ENCODE results near the gene CENPX. TPM values are rescaled to one million over a fixed set of nuclear protein-coding genes. Genes with fewer than 3 reads are reported as not detected.
A peak's percentile ranks its signal among the peaks of the same experiment; 100 is the strongest.

CENPX gene
- total and polyA plus RNA-seq, 2 of the 13 experiments (the other 11 are each of a cell fraction or from before 2014, with no cell fraction given) = 92.7 to 170 TPM

GRCh38 chr17:82016061-82016874 is 6.4 kb downstream of the CENPX start (continued):
- TF ChIP-seq, protein P1, sequence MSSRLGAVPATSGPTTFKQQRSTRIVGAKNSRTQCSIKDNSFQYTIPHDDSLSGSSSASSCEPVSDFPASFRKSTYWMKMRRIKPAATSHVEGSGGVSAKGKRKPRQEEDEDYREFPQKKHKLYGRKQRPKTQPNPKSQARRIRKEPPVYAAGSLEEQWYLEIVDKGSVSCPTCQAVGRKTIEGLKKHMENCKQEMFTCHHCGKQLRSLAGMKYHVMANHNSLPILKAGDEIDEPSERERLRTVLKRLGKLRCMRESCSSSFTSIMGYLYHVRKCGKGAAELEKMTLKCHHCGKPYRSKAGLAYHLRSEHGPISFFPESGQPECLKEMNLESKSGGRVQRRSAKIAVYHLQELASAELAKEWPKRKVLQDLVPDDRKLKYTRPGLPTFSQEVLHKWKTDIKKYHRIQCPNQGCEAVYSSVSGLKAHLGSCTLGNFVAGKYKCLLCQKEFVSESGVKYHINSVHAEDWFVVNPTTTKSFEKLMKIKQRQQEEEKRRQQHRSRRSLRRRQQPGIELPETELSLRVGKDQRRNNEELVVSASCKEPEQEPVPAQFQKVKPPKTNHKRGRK (CRISPR knock-in tag; IDR thresholded peaks at IDR 0.05) = no peak
- TF ChIP-seq ZNF326 (CRISPR knock-in tag; IDR thresholded peaks at IDR 0.05; ENCODE audit: borderline replicate concordance) (peak; percentile 99), POLR2AphosphoS5 (IDR thresholded peaks at IDR 0.05; ENCODE audit: low read depth, low read length) (0 out of 2 replicates have a peak, but pooled peaks have one; percentile 28), ZNF350 (CRISPR knock-in tag; IDR thresholded peaks at IDR 0.05; ENCODE audit: borderline replicate concordance, low read depth) (no peak), FOXO1 (CRISPR knock-in tag; IDR thresholded peaks at IDR 0.05) (no peak)
- TF ChIP-seq, protein P2, sequence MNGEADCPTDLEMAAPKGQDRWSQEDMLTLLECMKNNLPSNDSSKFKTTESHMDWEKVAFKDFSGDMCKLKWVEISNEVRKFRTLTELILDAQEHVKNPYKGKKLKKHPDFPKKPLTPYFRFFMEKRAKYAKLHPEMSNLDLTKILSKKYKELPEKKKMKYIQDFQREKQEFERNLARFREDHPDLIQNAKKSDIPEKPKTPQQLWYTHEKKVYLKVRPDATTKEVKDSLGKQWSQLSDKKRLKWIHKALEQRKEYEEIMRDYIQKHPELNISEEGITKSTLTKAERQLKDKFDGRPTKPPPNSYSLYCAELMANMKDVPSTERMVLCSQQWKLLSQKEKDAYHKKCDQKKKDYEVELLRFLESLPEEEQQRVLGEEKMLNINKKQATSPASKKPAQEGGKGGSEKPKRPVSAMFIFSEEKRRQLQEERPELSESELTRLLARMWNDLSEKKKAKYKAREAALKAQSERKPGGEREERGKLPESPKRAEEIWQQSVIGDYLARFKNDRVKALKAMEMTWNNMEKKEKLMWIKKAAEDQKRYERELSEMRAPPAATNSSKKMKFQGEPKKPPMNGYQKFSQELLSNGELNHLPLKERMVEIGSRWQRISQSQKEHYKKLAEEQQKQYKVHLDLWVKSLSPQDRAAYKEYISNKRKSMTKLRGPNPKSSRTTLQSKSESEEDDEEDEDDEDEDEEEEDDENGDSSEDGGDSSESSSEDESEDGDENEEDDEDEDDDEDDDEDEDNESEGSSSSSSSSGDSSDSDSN (CRISPR knock-in tag; IDR thresholded peaks at IDR 0.05) = no peak
- TF ChIP-seq, protein P3, sequence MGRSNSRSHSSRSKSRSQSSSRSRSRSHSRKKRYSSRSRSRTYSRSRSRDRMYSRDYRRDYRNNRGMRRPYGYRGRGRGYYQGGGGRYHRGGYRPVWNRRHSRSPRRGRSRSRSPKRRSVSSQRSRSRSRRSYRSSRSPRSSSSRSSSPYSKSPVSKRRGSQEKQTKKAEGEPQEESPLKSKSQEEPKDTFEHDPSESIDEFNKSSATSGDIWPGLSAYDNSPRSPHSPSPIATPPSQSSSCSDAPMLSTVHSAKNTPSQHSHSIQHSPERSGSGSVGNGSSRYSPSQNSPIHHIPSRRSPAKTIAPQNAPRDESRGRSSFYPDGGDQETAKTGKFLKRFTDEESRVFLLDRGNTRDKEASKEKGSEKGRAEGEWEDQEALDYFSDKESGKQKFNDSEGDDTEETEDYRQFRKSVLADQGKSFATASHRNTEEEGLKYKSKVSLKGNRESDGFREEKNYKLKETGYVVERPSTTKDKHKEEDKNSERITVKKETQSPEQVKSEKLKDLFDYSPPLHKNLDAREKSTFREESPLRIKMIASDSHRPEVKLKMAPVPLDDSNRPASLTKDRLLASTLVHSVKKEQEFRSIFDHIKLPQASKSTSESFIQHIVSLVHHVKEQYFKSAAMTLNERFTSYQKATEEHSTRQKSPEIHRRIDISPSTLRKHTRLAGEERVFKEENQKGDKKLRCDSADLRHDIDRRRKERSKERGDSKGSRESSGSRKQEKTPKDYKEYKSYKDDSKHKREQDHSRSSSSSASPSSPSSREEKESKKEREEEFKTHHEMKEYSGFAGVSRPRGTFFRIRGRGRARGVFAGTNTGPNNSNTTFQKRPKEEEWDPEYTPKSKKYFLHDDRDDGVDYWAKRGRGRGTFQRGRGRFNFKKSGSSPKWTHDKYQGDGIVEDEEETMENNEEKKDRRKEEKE (IDR thresholded peaks at IDR 0.05) = no peak
- TF ChIP-seq, protein P4, sequence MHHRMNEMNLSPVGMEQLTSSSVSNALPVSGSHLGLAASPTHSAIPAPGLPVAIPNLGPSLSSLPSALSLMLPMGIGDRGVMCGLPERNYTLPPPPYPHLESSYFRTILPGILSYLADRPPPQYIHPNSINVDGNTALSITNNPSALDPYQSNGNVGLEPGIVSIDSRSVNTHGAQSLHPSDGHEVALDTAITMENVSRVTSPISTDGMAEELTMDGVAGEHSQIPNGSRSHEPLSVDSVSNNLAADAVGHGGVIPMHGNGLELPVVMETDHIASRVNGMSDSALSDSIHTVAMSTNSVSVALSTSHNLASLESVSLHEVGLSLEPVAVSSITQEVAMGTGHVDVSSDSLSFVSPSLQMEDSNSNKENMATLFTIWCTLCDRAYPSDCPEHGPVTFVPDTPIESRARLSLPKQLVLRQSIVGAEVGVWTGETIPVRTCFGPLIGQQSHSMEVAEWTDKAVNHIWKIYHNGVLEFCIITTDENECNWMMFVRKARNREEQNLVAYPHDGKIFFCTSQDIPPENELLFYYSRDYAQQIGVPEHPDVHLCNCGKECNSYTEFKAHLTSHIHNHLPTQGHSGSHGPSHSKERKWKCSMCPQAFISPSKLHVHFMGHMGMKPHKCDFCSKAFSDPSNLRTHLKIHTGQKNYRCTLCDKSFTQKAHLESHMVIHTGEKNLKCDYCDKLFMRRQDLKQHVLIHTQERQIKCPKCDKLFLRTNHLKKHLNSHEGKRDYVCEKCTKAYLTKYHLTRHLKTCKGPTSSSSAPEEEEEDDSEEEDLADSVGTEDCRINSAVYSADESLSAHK (CRISPR knock-in tag; IDR thresholded peaks at IDR 0.05; ENCODE audit: borderline replicate concordance) = no peak
- TF ChIP-seq, protein P5, sequence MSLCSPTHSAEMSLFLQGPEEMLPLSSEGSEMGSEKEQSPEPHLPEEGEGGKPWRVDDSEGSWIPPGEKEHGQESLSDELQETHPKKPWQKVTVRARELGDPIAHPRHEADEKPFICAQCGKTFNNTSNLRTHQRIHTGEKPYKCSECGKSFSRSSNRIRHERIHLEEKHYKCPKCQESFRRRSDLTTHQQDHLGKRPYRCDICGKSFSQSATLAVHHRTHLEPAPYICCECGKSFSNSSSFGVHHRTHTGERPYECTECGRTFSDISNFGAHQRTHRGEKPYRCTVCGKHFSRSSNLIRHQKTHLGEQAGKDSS (CRISPR knock-in tag; IDR thresholded peaks at IDR 0.05; ENCODE audit: borderline replicate concordance, low read depth) = 0 out of 2 replicates have a peak, but pooled peaks have one; percentile 29
- TF ChIP-seq, protein P6, sequence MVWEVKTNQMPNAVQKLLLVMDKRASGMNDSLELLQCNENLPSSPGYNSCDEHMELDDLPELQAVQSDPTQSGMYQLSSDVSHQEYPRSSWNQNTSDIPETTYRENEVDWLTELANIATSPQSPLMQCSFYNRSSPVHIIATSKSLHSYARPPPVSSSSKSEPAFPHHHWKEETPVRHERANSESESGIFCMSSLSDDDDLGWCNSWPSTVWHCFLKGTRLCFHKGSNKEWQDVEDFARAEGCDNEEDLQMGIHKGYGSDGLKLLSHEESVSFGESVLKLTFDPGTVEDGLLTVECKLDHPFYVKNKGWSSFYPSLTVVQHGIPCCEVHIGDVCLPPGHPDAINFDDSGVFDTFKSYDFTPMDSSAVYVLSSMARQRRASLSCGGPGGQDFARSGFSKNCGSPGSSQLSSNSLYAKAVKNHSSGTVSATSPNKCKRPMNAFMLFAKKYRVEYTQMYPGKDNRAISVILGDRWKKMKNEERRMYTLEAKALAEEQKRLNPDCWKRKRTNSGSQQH (CRISPR knock-in tag; IDR thresholded peaks at IDR 0.05; ENCODE audit: low read depth) = no peak

All from HepG2 (cell line).